Measurements from ENCODE around the gene NOL9. TPM values are rescaled to one million over a fixed set of nuclear protein-coding genes. Genes with fewer than 3 reads are reported as not detected.

Gene NOL9
- total RNA-seq, 6 experiments from 2014 or later = 8.9 to 13.1 (median 10.7) TPM

GRCh38 chr1:6484826-6485167 lies 69.5 kb downstream of the NOL9 start:
- H3K4me3 ChIP-seq = peak overlapping the region; percentile 29 to 43 (median 40)
- WGBS (ENCODE audit: insufficient coverage, low coverage, low lambda C conversion rate, missing lambda C conversion rate) = 55% methylated on average over 2 of the region's 13 CpGs
- H3K27me3 ChIP-seq = no peaks in the 10 kb centered on the region
- TF ChIP-seq POLR2A (IDR thresholded peaks at IDR 0.05) (no peak), CTCF (IDR thresholded peaks at IDR 0.05) (no peak)
- DNase-seq = peak in 1 of 3 donors; percentile 25
- H3K4me1 ChIP-seq = peaks cover 0 to under 1% (median 0%) of the 10 kb centered on the region in 4 donors
- H3K9me3 ChIP-seq = no peaks in the 10 kb centered on the region
- no peak for ATAC-seq
- H3K36me3 ChIP-seq = no peaks in the 10 kb centered on the region
- intact Hi-C loops (cut with DNase I) = loop anchor here (5.0 to 10.0 kb wide), 2 partner anchors 150 to 163 kb away; no protein-coding TSS in a partner anchor
- no peak overlapping the region for H3K27ac ChIP-seq

- Histone ChIP-seq H3K4me3 (no peak overlapping the region), H3K36me3 (no peaks in the 10 kb centered on the region), H3K4me1 (no peaks in the 10 kb centered on the region), H3K27me3 (no peaks in the 10 kb centered on the region), H3K9me3 (no peaks in the 10 kb centered on the region), H3K27ac (no peak overlapping the region)
- 79% methylated on average over 2 of the region's 7 CpGs for WGBS (ENCODE audit: insufficient coverage, low coverage, low lambda C conversion rate, missing lambda C conversion rate)
- ATAC-seq = no peak
- TF ChIP-seq POLR2A (IDR thresholded peaks at IDR 0.05) = no peak
- no peak for TF ChIP-seq CTCF (IDR thresholded peaks at IDR 0.05)
- no peak for DNase-seq
- intact Hi-C loops (cut with DNase I) = loop anchor here (5.0 to 10.0 kb wide), 2 partner anchors 151 to 164 kb away; no protein-coding TSS in a partner anchor
Observed at GRCh38 chr1:6483761-6484117, 70.6 kb downstream of the NOL9 start.

GRCh38 chr1:6483017-6483760 lies 71.1 kb downstream of the NOL9 start:
- Histone ChIP-seq H3K9me3 (no peaks in the 10 kb centered on the region), H3K27ac (no peak overlapping the region), H3K4me1 (no peaks in the 10 kb centered on the region), H3K27me3 (no peaks in the 10 kb centered on the region), H3K36me3 (no peaks in the 10 kb centered on the region), H3K4me3 (no peak overlapping the region)
- 79% methylated on average over 3 of the region's 14 CpGs for whole genome bisulfite sequencing (ENCODE audit: insufficient coverage, low coverage, low lambda C conversion rate, missing lambda C conversion rate)
- DNase-seq = no peak
- intact Hi-C loops (cut with DNase I) = loop anchor here (5.0 to 10.0 kb wide), 2 partner anchors 152 to 164 kb away; no protein-coding TSS in a partner anchor
- TF ChIP-seq POLR2A (IDR thresholded peaks at IDR 0.05) = no peak
- peak in 2 of 4 donors; percentile 7 to 31 for ATAC-seq

GRCh38 chr1:6481820-6482219 lies 72.5 kb downstream of the NOL9 start:
- no peaks in the 10 kb centered on the region for H3K4me1 ChIP-seq
- H3K4me3 ChIP-seq = no peak overlapping the region
- intact Hi-C loops (cut with DNase I) = loop anchor here (5.0 to 10.0 kb wide), 2 partner anchors 153 to 165 kb away; no protein-coding TSS in a partner anchor
- H3K9me3 ChIP-seq = no peaks in the 10 kb centered on the region
- no peaks in the 10 kb centered on the region for H3K27me3 ChIP-seq
- ATAC-seq (no peak), DNase-seq (no peak)
- WGBS (ENCODE audit: insufficient coverage, low coverage, low lambda C conversion rate, missing lambda C conversion rate) = 92% methylated on average over 3 of the region's 5 CpGs
- no peak overlapping the region for H3K27ac ChIP-seq
- TF ChIP-seq POLR2A (IDR thresholded peaks at IDR 0.05) (no peak), CTCF (IDR thresholded peaks at IDR 0.05) (no peak)
- no peaks in the 10 kb centered on the region for H3K36me3 ChIP-seq

GRCh38 chr1:6477039-6477820 lies 77.1 kb downstream of the NOL9 start:
- H3K4me3 ChIP-seq = no peak overlapping the region
- no peaks in the 10 kb centered on the region for H3K9me3 ChIP-seq
- intact Hi-C loops (cut with DNase I) = no loop called here
- TF ChIP-seq CTCF (IDR thresholded peaks at IDR 0.05) (no peak), POLR2A (IDR thresholded peaks at IDR 0.05) (no peak)
- WGBS (ENCODE audit: insufficient coverage, low coverage, low lambda C conversion rate, missing lambda C conversion rate) = 84% methylated on average over 10 of the region's 24 CpGs
- H3K4me1 ChIP-seq = peaks cover 0 to 4% (median 1%) of the 10 kb centered on the region in 4 donors
- no peaks in the 10 kb centered on the region for H3K27me3 ChIP-seq
- ATAC-seq = no peak
- no peaks in the 10 kb centered on the region for H3K36me3 ChIP-seq
- no peak overlapping the region for H3K27ac ChIP-seq
- no peak for DNase-seq

Measured in right lobe of liver (tissue), 6 donors.